Islet of Langerhans (tissue), 1 donor: ENCODE results near the gene FRMD4A.

Experiments used
- FAIRE-seq: peaks from one replicate; lab custom pipeline; 2011; peaks lifted over from hg19 to GRCh38; lab: Jason Lieb, UNC

The FRMD4A gene

DNA sequence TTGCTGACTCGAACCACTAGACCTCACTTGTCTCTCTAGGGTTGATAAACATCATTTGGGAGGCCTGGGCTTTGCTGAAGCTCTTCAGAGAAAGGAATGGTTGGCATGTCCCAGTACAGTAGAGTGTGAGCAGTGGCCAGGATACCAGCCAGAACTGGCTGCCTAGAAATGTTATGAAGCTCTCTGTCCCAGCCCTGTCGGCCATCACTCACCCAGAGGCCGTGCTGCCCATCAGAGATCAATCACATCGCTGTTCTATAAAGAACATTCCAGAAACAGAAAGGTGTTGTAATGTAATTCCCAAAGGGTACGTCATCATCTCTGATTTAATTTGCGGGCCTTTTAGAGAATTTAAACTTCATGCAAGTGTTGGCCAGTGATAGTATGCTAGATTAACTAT is 632.5 kb downstream of the FRMD4A start:
- no peak for FAIRE-seq

DNA sequence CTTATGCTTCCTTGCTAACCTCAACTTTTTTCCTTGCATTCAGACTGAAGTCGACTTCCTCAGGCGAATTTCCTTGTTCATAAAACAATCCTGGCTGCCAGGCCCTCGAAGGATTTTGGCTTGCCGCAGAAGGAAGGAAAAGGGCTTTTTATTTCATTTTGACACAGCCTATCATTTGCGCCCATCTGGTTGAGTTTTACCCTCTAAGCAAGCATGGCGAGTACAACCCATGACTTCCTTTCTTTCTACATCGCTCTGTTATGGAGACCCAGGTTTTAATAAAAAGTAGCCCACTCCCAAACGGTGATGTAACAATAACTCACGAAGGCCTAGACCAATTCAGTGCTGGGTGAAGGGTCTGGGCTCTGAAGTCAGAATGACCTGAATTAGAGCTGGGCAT is 634.7 kb downstream of the FRMD4A start:
- FAIRE-seq = no peak

DNA sequence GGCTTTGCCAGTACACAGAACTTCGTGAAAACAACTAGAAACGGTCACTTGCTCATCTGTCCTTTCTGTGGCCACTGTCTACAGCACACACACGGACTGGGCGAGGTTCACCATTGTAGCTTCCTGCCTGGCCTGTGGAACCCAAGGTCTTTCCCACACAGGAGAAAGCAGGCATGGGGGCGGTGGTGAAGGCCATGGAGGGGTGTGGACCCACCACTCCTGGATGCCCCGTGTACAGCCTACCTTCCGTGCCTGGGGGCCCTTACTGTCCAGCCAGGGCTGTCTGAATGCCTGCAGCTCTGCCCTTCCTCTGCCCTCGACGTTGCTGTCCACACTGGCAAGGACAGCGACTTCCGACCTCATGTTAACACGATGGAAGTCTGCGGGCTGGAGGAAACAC is 635.1 kb downstream of the FRMD4A start:
- FAIRE-seq = no peak

DNA sequence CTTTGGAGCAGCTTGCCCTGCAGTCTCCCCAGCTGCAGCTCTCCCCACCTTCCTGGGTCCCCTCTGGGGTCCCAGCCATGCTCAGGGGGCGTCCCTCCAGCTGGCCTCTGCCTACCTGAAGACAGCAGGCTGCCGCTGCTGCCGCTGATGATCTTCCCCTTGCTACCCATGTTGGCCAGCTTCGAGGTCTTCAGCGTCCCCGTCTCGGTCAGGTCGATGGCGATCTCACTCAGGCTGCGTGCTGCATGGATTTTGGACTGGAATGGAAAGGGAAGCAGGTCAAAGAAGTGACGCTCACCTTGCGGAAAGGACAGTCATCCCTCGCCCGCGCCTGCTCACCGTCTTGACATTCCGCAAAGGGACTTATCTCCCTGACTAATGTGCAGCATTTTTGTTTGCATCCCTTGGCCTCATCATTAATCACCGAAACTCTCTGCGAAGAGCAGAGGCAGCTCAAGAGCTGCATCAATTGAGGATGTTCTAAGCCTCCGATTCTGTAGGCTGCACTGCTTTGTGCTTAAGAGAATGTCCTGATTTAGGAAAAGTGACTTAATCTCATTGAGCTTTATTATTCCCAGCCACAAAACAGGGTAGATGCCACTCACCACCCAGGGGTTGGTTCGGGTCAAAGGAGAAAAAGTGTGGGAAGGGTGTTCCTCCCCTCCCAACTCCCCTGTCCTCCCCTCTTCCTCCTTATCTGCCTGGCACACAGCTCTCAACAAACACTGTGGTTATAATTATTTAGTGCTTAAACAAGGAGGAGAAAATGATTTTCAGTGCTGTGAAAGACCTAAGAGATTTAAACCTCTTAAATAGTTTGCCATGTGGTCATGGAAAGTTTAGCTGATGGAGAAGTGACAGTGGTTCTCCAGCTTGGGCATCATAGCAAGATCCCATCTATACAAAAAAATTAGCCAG is 636.7 kb downstream of the FRMD4A start:
- no peak for FAIRE-seq

DNA sequence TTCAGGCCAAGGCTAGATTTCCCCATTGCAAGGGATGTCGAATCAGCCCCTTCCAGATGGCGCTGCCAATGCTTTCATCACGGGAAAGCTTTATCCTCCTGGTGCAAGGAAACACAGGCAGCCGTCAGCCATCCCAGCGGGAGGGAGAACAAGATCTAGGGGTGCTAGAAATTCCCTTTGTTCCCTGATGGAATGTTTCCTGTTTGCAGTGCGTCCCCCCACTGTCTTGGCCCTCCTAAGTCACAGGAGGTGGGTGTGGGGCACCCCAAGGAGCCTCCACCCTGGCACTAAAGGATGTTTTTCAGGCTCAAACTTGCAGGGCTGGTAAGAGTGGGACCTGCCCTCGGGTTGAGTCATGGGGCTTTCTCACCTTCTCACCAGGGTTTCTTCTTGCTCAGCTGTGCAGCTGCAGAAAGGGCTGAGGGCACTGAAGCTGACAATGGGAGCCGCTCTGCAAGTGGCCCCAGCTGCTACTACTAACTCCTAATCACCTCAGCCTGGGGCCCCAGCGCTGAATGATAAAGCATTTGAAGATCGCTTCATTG is 640.4 kb downstream of the FRMD4A start:
- no peak for FAIRE-seq

DNA sequence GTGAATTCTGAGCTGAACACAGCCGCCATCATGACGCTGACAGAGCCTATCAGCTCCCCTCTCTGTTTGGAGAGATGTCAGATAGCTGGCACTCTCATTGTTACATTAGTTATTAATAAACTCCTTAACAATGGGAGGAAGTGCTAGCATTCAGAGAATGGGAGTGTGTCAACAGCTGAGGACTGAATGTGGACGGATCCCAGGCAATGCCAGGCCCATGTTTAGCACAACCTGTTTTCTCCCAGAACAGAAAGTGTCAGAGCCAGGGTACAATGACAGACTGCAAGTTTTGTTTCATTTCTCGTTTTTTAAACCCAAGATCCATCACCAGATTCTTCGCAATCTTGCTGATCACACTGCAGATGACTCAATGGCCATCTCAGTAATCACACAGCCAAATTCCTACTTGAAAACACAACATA is 644.4 kb downstream of the FRMD4A start:
- FAIRE-seq = no peak

DNA sequence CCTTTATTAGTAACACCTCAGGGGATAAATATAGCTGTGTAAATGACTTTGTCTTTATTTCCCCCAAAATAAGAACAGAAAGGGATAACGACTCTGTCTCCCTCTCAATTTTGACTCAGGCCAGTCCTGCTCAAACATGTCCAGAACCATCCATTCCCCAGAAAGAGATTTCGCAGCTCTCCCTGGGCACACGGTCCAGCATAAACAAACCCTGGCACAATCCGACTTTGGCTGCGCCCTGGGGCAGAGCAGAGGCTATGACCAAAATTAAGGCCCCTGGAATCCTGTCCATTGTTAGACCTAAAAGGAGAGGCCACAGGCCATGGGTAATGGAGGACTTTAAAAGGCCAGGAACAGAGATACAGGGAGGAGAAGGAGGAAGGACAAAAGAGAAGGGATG is 644.8 kb downstream of the FRMD4A start:
- FAIRE-seq = no peak

DNA sequence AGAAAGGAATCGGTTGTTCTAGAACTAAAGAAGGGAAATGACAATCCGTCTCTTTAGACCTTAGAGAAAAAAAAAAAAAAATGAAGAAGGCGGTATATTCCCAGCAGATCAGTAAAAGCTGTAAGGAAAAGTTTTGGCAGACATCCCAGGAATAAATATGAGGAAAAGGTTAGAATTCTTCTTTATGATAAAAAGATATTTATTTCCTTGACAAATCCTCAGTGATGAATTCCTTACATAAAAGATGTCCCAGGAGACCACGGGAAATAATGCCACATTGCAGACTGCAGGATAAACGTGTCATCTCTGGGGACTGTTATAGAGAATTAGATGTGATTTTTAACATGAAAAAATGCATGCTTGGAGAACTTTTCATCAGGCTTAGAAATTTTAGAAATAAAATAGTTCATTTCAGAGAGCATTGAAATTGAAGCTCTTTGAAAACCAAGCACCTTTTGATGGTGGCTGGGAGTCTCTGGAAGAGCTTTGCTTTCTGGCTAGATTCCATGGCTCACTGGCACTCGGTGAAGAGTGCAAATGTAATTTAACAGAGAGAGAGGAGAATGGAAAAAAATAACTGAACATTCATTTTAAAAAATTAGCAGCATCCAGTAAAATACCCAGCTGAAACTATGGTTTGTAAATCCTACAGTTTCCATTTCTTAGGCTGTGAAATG is 645.8 kb downstream of the FRMD4A start:
- FAIRE-seq = no peak

DNA sequence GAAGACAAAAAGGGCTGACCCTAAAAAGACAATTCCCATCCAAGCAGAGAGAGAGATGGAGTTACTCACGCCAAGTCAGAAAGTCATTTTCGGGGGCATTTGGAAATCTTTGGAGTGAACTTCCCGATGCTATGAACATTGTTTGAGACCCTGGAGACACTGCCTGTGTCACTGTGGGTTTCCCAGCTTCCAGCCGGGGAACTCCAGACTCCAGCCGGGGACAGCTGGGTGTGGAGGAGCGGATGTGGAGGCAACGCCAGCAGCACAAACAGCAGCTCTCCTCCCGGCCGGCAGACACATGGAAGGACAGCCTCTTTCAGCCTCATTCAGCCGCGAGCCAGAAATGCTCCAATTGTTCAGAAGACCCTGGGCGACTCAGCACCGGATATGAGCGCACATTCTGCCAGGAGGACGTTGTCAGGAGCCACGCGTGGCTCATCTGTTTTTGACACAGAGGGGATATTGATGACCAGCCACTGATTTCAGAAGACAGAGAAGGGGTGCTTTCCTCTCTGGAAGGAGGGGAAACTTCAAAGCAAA is 646.4 kb downstream of the FRMD4A start:
- no peak for FAIRE-seq

DNA sequence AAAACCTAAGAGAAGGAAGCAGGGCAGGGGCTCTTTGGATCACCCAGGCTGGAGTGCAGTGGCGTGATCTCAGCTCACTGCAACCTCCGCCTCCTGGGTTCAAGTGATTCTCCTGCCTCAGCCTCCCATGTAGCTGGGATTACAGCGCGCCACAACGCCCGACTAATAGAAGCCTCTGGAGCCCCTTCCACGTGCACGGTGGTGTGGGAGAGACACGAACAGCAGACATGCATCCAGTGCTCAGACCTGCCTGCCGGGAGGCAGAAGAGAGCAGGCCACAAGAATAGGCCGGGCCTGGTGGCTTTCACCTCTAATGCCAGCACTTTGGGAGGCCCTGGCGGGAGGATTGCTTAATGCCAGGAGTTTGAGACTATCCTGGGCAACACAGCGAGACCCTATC is 647.7 kb downstream of the FRMD4A start:
- FAIRE-seq = no peak

DNA sequence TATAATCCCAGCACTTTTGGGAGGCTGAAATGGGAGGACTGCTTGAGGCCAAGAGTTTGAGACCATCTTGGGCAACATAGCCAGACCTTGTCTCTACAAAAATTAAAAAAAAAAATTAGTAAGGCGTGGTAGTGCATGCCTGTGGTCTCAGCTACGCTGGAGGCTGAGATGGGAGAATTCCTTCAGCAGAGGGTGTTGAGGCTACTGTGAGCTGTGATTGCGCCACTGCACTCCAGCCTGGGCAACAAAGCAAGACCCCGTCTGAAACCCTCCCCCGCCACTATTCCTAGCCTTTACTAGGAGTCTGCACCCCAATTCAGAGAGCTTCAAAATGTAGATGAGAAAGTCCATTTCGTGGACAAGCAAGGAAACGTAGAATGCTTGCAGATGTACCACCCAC is 648.8 kb downstream of the FRMD4A start:
- no peak for FAIRE-seq

DNA sequence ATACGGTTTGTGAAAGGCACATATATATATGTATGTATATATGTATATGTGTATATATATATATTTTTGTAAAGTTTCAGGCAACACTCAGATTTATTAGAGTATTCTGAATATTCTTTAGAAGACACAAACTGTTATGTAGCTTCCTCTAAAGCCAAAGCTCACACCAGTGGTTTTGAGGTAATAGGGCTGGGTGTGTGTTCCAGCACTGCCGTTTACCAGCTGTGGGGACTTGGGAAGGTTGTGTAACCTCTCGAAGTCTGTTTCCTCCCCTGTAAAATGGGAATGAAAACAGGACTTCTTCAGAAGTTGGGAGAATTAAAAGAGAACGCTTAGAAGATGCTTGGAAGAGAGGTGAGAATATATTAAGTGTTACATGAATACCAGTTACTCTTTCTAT is 649.2 kb downstream of the FRMD4A start:
- FAIRE-seq = no peak

DNA sequence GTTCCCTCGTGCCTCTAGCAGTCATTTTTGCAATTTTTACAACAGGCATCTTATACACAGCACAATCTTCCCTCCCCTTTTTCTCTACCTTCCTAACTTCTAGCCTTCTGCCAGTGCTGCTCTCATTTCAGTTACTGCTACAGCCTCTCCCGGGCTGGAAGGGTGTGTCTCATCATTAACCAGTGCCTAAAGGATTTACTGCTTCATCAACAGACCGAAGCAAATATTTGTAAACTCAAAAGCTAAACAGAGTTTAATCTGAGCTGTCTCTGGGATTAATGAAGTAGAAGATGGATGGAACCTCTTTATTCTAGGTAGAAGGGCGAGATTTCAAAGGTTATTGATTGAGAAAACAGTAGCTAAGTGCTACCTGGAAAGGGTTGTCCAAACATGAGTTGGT is 649.6 kb downstream of the FRMD4A start:
- no peak for FAIRE-seq

DNA sequence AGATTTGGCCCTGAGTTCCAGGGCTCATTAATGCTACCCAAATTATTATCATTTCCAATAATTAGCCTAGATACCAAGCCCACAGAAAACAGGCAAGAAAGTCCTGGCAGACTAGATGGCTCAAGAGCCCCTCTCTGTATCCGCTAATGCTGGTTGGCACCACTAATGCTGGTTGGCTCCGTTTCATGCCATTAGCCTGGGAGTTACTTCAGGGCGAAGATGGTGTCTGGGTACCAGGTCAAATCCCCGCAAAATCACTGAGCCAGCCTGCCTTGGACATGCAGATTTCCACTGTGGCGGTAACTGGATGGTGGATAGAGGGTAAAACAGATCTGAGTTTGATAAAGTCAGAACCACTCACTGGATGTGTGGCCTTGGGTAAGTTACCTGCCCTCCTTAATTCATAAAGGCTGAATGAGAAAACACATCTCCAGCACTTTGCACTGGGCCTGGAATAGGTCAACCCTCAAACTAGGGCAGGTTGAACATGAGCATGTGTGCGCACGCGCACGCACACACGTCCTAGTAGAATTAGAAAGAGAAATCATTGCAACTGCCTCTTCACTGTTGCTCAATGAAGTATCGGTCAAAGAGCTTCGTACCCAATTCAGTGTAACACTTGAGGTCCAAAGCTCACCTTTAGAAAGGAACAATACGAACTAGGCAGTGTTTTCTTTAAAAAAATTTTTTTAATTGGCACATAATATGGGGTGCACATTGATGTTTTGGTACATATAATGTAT is 652.5 kb downstream of the FRMD4A start:
- FAIRE-seq = no peak

DNA sequence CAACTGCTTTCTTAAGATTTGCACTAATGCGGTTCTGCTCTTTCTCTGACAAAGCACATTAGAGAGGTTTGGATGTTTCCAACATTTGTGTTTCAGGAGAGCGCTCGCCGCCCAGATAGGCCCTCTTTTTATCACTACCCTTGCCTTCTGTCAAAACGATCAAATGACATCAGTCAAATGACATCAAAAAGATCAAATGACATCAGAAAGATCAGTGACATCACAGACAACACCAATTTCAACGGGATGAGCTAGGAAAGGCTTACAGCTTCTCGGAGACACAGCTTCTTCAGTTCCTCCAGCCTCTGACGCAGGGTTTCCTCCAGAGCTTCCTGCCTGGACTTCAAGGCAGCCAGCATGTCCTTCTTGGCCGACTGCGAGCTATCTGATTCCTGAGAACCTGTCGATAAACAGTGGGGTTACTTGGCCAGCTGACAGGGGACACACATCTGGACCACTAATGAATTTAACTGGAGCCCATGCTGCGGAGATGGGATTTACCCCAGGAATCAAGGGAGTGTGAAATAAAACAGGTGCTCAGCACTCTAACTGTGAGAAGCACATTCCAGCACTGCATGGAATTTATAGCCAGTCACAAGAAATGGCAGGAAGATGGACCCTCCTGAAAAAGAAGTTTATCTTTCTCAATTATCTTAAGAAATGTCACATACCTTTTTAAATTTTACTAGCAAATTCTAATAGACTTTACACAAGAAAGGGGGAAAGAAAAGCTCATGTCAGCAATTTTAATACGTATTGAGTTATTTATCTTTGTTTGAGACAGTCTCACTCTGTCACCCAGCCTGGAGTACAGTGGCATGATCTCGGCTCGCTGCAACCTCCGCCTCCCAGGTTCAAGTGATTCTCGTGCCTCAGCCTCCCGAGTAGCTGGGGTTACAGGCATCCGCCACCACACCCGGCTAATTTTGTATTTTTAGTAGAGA is 655.8 kb downstream of the FRMD4A start:
- no peak for FAIRE-seq

DNA sequence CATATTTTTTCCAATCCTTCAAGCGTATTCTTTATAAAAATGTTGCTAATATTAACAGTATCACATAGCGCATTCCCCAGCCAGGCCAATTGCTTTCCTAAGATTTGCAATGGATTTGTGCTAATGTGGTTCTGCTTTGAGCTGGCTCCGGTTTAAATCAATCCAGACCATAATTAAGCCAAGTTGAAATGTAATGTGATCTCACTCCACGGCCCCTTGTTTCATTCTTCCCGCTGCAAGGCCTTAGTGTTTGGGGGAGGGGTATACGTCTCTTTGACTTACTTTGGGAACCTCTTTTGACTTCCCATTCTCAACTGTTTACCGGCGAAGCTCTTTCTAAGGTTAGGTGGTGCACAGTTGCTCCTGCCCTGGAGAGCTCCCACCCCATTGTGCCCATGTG is 657.6 kb downstream of the FRMD4A start:
- no peak for FAIRE-seq

DNA sequence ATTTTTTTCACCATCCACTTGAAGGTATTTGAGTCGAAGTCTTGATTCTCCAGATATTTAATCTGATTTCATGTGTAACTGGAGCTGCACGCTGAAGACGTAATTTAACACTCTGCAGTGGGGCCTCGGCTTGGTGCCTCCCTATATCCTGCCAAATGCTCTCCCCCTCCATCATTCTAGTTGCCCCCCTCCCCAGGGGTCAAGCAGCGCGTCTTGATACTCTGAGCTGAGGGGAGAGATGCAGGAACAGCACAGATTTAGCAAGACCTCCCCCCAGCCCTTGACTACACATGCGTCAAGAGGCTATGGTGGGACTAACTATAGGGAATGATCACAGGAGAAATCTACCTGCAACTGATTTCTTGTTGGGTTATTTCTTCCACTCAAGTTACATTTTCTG is 658.2 kb downstream of the FRMD4A start:
- FAIRE-seq = no peak

DNA sequence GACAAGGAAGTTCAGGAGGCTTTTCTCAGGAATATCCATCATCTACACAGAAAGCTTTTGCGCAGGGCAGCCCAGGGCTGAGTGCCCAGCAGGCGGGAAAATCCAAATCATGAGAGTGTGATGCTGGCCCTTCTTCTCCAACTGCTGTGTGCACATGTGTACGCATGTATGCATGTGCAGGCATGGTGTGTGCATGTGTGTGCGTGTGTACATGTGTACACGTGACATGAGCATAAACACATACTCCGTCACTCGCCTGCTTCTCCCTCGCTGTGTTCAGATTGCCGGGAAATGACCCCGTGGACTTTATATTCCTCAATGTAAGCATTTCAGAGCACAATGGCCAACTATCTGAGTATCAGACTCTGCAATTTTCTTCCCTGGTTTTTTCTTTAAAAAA is 658.8 kb downstream of the FRMD4A start:
- FAIRE-seq = no peak

DNA sequence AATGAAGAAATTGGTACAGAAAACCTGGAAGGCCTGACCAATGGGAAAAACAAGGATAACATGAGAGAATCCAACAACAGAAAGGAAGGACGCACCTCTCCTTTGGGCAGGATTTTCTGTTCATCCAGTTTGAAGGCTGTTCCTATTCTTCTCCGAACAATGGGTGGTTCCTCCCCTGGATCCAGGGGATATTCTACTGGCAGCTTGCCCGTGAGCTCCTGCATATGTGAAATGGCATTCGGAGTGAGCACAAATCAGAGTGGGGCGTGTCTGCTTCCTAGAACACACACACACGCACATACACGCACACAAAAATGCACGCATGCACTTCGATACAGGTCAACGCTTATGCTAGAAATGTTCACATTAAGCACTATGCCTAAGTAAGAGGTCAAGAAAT is 660.4 kb downstream of the FRMD4A start:
- no peak for FAIRE-seq

DNA sequence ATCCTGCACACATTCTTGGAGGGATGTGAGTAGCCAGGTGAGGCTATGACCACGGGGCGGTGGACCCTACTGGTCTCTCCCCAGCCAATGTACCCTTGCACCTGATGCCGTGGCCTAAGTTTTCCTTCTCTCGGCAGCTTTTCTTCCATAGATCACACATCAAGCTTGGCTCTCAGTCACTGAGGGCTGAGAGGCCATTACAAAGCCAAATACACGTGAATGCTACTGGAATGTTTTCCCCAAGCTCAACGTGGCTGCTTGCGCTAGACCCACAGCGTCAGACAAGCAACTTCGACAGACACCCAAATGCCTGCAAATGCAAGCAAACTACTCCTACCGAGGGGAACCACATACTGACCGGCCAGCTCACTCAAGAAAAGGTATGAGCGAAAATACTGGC is 660.8 kb downstream of the FRMD4A start:
- FAIRE-seq = no peak

DNA sequence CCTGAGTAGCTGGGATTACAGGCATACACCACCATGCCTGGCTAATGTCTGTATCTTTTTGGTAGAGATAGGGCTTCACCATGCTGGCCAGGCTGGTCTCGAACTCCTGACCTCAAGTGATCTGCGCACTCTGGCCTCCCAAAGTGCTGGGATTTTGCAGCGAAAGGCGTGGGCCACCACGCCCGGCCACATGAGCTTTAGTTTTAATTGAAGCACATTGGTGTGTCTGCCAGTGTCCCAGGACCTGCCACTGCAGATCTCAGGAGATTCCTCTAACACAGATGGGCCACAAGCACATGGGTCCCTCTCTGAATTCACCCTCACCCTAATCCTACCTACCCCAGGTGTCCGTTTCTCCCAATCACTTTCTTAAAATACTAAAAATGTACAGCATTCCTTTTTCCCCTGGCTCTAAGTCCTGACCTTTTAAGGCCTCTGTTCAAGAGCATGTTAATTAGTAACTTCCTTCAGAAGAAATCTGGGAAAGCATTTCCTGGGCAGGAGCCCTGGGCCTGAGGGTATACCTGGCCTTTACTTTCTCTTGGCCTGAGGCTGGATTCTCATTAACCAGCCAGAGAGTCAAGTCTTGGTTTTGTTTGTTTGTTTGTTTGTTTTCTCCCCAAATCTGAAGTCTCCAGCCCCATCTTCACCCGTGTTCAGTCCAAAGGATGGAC is 661.4 kb downstream of the FRMD4A start:
- no peak for FAIRE-seq
